ENCODE results near the gene ARHGAP42. TPM values are rescaled to one million over a fixed set of nuclear protein-coding genes. Genes with fewer than 3 reads are reported as not detected.
A peak's percentile ranks its signal among the peaks of the same experiment; 100 is the strongest.

ARHGAP42 gene
- polyA plus RNA-seq, 10 donors: 19.7 to 33.1 (median 26.6) TPM

GRCh38 chr11:100757646-100758045 is 70.6 kb downstream of the ARHGAP42 start:
- no peak for DNase-seq

DNA sequence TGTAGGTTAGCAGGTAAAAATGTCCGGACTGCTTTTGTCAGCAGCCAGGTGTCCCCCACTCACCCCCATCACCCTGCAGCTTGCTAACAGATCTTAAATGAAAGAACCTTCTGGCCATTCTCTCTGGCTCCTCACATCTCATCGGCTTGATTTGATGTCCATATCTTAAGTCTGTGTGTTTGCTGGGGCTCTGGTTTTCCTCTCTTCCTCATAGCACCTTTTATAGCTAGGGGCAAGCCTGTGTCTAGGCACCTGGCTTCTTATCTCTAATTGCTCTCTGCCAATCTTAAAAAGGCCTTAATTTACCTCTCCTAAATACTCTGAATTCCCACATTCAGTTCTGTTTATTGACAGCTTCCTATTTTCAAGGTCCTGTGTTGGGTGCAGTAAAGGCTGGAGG is 72.0 kb downstream of the ARHGAP42 start:
- no peak for DNase-seq

- no peak for DNase-seq
Measured at GRCh38 chr11:100759856-100760255, 72.8 kb downstream of the ARHGAP42 start.

DNA sequence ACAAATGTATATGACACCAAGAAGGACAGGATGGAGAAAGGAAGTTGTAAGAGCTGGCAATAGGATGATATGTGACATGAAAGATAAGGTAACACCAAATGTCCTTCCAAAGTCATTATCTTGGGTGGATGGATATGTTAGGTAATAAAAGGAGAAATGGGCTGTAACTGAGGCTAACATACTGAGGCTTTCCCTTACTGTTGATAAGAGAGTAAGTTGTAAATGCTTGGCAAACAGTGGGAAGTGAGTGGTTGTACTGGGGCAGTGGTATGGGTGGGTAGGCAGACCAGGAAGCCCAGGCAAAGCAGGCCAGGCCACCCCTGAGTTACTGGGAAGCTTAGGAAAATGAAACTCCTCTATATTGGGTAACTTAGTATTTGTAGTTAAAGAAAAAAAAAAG is 73.7 kb downstream of the ARHGAP42 start:
- no peak for DNase-seq

GRCh38 chr11:100761841-100762240 is 74.8 kb downstream of the ARHGAP42 start:
- DNase-seq: peak in 2 of 3 donors; percentile 46 to 74

DNA sequence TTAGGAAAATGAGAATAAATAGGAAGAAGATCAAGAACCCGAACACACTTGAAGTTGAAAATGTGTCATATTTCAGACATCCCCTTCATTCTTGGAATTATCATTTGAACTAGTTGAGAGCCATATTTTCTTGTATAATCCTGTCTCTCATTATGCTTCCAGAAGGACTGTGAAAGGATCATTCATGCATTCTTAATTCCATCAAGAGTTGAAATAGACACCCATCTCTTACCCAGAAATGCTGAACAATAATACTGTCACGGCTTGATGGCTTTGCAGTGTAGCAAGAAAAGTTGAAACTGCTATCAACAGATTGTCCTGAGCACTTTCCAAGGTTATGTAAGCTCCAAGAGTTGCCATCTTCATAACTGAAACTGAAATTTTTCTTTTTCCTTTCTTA is 79.7 kb downstream of the ARHGAP42 start:
- no peak for DNase-seq

DNA sequence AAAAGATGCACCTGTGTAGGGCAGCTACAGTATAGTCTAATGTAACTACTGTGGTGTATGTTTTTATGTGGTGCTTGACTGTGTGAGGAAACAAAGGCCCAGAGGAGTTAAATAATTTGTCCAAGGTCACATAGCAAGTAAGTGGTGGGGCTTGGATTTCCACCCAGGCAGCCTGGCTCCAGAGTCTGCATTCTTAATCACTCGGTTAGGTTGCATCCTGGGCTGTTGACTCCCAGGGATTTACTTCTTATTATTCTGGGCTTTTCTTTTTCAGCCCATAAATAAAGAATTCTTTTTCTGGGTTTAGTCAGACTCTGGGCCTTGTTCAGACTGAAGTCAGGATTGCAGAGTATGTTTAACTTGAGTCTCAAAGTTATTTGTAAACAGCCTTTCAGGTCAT is 82.1 kb downstream of the ARHGAP42 start:
- DNase-seq: peak in 1 of 3 donors; percentile 19

DNA sequence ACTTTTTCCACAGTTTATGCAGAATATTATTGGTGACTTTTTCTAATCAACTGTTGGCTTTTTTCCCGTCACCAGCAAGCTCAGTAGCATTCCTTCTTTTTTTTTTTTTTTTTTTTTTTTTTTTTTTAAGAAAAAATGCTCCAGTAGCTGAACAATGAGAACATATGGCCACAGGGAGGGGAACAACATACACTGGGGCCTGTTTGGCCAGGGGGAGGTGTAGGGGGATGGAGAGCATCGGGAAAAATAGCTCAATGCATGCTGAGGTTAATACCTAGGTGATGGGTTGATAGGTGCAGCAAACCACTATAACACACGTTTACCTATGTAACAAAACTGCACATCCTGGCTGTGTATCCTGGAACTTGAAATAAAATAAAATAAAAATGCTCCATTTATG is 82.5 kb downstream of the ARHGAP42 start:
- DNase-seq: no peak

- DNase-seq: no peak
Measured at GRCh38 chr11:100774132-100774531, 87.0 kb downstream of the ARHGAP42 start.

- no peak for DNase-seq
Measured at GRCh38 chr11:100774859-100775258, 87.8 kb downstream of the ARHGAP42 start.

- no peak for DNase-seq
Measured at GRCh38 chr11:100776212-100776896, 89.3 kb downstream of the ARHGAP42 start.

- DNase-seq: no peak
Measured at GRCh38 chr11:100777103-100777502, 90.0 kb downstream of the ARHGAP42 start.

- DNase-seq: no peak
Measured at GRCh38 chr11:100777736-100778135, 90.6 kb downstream of the ARHGAP42 start.

DNA sequence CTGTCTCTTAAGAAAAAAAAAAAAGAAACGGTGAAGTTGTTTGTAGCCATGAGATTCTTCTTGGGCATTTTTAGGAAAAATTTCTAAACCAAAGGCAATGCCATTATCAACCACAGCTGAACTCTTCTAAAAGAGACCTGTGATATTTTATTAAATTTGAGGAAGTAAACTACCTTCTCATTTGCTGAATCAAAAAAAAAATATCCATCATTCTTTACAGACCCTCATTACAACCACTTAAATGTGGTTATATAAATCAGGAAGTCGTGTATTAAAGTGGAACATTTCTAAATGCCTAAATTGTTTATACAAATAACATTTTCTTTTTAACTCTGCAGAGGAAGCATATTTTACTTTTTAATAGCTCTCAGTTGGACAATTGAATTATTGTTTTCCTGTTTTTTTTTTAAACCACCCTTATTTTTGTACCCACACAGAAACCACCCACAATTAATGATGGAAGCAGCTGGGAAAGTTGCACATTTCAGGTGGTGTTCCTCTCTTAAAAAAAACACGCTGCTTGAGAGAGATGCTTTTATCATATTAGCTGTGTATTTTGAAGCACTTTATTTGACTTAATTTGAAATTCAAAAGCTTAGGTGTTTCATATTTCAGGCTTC is 91.2 kb downstream of the ARHGAP42 start:
- no peak for DNase-seq

DNA sequence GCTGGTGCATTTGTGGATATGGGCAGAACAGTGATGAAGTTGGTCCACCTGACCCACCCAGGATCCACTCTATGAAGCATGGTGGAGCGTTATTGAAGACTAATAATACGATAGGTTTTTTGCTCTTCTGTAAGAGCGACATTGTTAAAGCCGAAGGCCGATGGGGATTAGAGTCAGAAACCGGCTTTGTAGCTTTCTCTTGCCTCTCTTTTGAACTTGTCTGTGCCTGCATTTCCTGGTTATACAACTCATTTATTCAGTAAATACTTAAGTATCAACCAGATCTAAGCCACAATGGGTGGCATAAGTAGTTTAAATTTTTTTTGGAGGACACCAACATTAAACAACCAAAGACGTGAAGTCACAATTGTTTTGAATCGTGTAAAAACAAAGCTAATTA is 93.4 kb downstream of the ARHGAP42 start:
- DNase-seq: no peak

GRCh38 chr11:100785148-100785983 is 98.3 kb downstream of the ARHGAP42 start:
- DNase-seq: no peak

GRCh38 chr11:100788561-100789295 is 101.6 kb downstream of the ARHGAP42 start:
- no peak for DNase-seq

DNA sequence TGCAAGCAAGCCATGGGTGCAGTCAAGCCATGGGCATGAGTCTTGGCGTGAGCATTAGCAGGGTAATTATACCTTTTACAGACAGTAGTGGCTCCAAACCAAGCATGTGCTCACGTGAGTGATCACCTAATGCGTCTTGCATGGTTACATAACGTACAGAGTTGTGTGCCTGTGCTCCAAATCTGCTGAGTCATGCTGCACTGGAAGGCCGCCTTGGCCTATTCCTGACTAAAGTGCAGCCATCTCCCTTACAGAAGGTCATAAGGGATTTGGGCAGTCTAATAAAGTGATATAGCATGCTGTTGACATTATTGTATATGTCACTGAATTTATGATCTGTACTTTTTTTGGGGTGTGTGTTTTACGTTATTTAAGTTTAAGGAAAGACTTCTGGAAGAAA is 102.4 kb downstream of the ARHGAP42 start:
- peak in 2 of 3 donors; percentile 28 to 44 for DNase-seq

DNA sequence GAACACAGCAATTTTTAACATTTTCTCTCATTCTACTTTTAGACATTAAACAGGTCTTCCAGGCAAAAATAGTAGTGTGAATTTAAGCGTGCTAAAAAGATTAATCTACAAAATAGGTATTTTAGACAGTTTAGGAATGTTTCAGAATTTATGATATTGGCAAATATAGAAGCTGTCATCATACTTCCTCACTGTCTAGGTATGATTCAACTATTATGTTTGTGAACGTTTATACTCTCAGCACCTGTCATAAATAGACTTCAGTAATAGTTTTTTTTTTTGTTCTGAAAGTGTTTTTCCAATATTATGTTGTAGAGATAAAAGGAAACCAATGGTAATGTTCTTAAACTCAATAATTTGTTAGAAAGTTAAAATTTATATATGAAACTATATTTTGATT is 103.0 kb downstream of the ARHGAP42 start:
- no peak for DNase-seq

- DNase-seq: no peak
Measured at GRCh38 chr11:100791103-100791502, 104.0 kb downstream of the ARHGAP42 start.

DNA sequence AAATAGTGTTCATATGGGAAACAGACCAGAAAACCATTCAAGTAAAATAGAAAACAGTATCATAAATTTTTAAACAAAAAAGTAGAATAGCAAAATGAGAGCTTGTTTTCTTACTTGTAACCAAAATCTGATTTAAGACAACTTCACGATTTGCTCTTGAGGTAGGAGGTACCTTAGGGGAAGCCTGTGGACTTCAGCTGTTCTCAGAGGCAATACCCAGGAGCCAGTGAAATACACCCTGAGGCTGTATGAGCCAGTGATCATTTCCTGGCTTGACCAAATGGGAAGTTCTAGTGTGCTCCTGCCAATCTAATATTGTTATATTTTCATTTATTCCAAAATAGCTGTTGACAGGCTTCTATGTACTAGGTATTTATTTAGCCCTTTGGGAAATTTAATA is 104.8 kb downstream of the ARHGAP42 start:
- DNase-seq: peak in 1 of 3 donors; percentile 59

GRCh38 chr11:100793525-100793924 is 106.4 kb downstream of the ARHGAP42 start:
- no peak for DNase-seq
